ENCODE data around the gene PDLIM3.
"Not testable (repeated sequence)": the region's sequence is repeated elsewhere in the genome, so short reads cannot be mapped to it uniquely, and the experiment has no call there.

Gene PDLIM3

DNA sequence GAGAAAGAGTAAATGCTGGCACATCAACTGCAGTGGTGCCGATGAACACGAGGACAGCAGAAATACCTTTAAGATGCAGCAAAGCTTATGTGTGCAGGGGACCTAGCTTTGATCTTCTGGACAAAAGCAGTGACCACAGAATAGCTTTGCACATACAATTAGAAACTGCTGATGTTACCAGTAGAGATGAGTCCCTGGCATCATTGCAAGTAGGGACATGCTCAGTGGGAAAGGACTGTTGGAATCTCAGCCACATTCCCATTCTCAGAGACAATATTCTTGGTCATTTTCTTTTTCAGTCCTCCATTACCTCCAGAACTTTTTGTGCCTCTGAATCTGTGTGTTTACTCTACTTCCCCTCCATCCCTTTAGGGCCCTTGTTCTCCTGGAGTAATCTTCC, 16.9 kb upstream of the PDLIM3 start:
- DNase-seq: no peak

DNA sequence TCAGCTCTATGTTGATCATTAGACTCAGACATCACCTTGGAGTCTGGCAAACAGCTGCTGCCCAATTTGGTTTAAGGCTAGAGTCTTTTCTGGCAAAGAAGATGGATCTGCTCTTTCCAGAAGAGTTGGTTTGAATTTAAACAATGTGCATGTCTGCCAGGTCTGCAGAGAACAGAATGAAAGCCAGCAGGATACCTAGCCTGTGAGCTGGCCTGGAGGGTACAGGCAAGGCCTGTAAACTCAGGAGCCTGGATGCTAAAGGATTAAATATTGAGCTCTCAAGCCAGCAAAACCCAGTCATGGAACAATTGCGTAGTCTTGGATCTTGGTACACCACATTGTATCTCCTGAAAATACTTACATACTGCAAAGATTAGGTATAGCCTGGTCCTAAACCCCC, 15.6 kb upstream of the PDLIM3 start:
- no peak for DNase-seq

DNA sequence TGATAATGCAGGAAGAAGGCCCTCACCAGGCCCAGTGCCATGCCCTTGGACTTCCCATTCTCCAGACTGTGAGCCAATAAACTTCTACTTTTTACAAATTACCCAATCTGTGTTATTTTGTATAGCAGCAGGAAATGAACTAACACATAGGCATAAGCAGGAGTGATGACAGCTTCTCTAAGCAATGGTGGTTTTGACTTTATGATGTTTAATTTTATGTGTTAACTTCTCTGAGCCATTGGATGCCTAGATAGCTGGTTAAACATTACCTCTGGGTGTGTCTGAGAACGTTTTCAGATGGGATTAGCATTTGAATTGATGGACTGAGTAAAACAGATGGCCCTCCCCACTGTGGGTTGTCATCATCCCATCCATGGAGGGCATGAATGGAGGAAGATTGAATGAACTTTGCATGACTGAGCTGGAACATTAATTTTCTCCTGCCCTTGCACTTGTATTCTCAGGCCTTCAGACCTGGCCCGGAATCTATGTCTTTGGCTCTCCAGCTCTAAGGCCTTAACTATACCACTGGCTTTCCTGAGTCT, 13.9 kb upstream of the PDLIM3 start:
- no peak for DNase-seq

DNA sequence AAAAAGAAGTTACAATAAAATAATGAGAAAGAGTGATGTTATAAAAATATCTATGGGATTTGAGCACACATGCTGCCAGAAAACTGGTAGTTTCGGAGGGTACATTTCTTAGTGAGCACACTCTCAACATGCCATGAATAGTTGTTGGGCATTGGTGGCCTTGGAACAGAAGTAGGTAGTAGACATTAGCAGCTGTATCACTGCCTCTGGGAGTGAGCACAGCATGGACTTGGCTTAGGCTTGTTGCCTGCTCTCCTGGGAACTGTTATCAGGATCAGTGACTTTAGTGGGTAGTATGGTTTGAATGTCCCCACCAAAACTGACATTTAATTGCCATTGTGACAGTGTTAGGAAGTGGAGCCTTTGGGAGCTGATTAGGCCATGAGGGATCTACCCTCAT, 13.3 kb upstream of the PDLIM3 start:
- DNase-seq: no peak

DNA sequence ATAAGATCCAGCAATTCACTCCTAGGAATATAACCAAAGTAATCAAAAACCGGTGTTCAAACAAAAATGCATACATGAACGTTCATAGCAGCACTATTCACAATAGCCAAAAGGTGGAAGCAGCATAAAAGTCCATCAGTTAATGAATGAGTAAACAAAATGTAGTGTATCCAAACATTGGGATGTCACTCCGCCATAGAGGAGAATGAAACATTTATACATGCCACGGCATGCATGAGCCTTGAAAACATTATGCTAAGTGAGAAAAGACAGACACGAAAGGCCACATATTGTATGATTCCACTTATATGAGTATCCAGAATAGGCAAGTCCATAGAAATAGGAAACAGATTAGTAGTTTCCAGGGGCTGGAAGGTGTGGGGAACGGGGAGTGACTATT, 11.0 kb upstream of the PDLIM3 start:
- DNase-seq: no peak

DNA sequence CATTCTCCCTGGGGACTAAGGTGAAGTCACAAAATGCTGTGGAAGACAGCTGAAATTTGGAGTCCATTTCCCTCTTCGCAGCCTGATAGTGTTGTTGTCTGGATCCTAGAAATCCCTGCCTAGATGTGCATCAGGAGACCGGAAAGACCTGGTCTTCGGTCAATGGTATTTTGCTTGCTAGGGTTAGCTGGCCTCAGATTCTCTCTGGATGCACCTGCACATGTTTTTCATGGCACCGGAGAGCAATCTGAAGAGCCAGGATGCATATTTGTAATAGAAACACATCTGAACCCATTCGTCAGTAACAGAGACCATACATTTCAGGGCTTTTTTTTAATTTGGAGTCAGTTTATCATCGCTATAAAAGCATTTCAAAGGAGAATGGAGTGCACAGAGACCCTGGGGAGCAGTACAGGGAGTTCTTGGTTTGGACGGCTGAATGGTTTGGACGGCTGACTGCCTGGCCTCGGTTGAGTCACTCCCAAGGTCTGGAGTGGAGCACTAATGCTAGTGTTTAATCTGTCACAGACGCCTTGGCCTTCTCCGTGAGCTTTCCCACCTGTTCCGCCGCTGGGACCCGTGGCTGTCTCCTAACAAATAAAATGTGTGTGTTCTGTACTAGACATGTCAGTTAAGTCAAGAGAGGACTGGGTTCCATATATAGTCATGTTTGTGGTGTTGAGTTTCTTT, 7.5 kb upstream of the PDLIM3 start:
- no peak for DNase-seq

DNA sequence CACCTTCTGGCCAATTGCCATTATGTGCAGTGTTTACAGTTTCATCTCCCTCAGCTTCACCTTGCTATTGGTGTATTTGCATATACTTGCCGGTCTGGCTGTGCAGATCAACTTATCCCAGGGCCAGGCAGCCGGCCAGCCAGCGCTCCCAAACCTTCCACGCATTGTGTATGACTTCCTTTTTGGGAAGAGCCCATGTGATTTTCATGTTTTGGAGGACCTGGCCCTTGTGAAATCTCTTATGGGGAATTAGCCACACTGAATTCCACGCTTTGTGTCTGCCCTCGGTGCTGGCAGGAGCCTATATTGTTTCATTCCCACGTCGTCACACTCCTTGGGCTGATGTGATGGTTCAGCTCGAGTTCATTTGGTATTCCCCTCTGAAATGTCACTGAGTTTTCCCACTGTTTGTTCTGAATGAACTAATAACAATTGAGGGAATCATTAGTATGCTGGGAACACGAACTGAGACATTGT, 6.0 kb upstream of the PDLIM3 start:
- no peak for DNase-seq

DNA sequence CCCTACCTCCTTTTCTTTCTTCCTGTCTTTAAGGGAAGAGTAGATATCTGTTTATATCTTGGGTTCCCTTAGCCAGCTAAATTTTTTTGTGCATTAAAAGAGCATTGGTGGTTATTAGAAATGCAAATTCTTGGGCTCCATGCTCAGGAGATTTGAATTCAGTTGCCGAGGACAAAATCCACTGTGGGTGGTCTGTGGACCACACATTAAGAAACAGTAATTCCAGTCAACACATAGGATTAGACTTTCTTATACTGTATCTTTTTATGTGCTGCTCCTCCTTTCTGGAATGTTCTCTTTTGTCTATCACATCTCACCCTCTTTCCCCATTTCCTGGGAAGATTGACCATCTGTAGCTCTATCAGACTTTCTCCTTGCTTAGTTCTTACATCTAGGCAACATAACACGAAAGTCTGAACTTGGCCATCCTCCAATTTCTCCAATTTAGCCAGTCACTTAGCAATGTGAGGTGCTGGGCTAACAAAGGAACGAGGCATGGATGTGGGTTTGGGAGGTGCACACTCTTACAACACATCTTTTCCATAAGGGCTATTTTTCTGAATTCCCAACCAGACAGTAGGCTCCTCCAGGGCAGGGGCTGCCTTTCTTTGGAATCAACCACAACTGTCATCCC, 5.3 kb upstream of the PDLIM3 start:
- DNase-seq: no peak

DNA sequence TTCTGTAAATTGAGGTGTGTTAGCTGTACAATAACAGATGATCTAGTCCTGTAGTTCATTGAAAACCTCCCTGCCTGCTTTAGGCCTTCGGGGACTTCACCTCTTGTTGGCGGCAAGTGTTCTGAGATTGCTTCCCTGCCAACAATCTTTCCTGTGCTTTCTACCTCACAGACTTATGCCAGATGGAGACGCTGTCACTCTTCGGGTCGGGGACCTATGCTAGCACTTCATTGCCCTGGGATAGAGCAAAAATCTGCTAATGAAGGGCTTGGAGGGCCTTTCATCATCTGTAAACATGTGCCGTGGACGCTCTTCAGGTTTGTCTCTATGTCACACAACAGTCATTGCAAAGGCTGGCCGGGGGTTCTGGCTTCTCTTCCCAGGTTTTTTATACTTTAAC, 4.7 kb upstream of the PDLIM3 start:
- DNase-seq: no peak

DNA sequence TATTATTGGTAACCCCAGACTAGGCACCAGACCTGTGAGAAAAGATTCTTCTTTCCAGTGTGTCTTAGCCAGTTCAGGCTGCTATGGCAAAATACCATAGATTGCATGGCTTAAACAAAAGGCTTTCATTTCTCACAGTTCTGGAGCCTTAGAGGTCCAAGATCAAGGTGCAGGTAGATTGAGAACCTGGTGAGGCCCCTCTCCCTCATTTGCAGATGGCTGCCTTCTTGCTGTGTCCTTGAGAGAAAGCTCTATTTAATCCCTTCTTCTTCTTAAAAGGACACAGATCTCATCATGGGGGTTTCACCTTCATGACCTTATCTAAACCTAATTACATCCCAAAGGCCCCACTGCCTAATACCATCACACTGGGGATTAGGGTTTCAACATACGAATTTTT, 3.5 kb upstream of the PDLIM3 start:
- DNase-seq: no peak

DNA sequence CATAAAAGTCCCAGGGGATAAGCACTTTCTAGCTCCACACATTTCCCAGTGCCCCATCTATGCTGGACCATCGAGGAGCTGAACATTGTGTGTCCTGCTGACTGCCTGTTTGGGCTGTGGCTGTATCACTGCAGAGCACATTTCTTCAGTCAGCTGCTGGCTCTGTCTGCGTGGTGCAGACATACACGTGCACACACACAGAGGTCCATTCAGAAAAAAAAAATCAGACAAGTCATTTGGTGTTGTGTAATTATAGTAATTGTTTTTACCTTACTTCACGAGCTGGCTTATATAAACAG, 1.1 kb upstream of the PDLIM3 start:
- DNase-seq: no peak

DNA sequence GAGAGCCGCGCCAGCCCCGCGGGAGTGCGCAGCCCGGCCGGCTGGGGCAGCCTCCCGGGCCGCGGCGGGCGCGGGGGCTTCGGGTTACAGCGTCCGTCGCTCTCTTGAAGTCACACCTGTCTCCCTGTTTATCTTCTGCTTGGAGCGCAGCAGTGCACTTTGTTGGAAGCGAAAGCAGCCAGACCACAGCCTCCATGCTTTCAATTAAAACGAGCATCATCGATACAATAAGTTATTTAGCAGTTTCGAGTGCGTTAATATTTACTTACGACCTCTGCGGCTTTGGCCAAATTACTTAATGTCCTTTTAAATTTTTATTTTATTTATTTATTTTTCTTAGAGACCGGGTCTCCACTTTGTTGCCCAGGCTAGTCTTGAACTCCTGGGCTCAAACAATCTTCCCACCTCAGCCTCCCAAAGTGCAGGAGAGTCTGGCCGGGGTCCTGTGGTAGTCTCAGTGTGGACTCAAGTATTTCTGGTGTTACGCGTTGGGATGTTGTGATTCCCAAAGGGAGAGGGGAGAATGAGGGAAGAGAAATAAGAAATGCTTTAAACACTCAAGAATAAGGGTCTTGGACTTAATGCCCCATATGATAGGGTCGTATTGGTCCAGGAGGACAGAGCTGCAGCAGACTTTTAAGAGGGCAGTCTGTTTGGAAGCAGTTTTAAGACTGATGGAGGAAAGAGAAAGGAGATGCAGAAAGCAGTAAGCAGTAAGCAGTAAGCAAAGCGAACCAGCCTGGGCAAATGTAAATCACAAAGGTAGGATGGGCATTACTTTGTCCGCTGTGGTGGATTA, 504 bp upstream of the PDLIM3 start:
- DNase-seq: no peak

DNA sequence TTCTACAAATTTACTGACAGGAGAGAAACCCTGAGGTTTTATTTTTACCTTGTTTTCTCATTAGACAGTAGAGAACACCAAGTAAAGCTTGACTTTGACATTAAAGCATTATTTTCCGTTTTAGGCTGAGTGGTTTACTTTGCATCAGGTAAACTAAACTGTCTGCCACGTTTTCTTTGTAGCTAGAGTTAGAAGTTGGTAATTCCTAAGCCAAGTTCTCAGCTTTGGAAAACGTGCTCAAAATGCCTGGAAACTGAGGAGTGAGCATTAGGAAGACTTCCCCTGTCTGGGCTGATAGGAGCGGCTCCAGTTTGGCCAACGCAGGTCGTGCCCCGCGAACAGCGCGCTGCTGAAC, 819 bp downstream of the PDLIM3 start:
- DNase-seq: no peak

DNA sequence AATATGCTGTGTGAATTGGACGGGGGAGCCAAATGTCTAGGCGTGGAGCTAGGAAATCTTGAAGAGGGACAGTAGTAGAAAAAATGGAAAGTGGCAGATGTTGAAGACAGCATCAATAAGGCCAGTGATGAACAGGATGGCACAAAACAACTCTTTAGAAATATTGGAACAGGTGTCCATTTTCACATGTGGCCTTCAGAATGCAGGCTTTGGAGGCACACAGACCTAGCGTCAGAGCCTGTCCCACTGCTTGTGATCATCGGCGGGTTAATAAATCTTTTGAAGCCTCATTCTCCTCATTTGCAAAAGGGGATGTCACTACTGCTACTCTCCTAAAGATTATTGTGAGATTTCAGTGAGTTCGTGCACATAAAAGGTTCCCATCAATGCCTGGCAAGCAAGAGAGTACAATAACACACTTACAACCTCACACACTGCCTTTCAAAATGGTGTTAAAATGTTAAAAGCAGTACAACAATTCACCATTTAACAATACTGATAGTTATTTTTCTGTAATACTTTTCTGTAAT, 2.4 kb downstream of the PDLIM3 start:
- no peak for DNase-seq

DNA sequence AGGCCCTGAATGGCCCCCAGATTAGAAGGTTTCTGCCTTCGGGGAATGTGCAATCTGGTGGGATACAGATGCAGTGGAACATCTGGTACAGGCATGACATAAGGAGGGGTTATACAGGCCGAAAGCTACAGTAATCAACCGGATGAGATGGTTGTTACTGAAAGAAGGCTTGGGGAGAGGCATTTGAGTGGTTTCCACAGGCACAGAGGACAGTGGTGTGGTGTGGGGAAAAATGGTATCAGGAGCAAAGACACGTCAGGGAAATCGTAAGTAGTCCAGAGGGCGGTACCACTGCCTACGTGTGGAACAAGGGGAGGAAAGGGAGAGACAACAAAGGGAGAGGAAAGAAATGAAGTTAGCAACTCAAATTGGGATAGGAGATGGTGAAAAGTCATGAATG, 3.0 kb downstream of the PDLIM3 start:
- no peak for DNase-seq

DNA sequence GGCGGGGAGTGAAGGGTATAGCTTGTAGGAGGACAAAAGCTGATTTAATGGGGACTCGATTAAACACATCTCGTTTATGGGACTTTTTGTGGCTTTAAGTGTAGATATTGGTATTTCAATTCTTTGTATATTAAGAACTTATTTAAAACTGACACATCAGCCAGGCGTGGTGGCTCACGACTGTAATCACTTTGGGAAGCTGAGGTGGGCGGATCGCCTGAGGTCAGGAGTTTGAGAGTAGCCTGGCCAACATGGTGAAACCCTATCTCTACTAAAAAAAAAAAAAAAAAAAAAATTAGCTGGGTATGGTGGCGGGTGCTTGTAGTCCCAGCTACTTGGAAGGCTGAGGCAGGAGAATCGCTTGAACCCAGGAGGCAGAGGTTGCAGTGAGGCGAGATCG, 3.7 kb downstream of the PDLIM3 start:
- DNase-seq: not testable (repeated sequence)

DNA sequence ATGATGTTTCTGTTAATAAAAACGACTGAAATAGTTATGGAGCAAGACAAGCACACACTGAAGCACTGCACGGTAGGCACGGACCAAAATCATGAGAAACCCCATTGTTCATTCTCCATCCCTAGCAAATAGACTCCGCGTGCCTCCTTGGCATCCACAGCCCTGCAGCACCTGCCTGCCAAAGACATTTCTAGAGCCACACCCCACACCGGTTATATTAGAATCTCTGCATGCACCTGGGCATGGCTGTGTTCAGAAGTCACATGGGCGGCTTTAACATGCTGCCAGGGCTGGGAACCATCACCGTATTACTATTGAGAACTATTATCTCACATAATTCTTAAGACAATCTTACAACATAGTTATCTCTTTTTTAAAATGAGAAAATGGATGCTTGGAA, 5.9 kb downstream of the PDLIM3 start:
- DNase-seq: no peak

DNA sequence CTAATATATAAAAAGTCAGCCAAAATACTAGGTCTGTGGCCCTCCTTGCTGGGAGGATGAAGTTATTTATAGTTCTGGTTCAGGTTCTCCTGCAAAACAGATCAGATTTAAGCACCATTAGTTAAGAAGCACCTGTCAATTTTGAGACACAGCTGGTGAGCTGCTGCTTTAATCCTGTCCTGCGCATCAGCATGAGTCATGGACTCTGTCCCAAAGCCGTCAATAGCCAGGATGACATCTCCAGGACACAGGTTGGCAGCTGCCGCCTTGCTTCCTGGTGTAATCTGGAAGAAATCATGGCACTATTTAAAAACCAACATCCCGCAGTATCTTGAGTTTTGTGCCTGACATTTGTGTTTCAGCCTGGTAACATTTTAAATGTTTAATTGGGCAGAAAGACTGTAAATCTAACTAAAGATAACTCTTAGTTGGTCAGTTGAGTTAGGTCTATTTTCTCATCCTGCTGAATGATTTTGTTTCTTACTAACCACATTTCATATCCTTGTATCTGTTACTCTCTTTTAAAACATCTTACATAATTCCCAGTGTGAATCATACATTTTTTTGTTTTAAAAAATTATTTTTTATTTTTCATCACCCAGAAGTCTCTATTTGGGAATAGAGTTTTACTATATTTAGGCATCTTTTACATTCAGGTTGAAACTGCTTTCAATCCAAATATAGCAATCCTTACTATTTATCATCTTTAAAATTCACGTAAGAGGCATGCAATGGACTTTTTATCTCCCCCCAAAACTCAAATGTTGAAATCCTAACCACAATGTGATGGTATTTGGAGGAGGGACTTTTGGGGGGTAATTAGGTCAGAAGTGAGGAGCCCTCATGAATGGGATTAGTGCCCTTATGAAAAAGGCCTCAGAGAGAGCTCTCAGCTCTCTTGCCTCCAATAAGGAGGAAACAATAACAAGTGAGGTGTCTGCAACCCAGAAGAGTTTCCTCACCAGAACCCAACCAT, 10.1 kb downstream of the PDLIM3 start:
- no peak for DNase-seq

DNA sequence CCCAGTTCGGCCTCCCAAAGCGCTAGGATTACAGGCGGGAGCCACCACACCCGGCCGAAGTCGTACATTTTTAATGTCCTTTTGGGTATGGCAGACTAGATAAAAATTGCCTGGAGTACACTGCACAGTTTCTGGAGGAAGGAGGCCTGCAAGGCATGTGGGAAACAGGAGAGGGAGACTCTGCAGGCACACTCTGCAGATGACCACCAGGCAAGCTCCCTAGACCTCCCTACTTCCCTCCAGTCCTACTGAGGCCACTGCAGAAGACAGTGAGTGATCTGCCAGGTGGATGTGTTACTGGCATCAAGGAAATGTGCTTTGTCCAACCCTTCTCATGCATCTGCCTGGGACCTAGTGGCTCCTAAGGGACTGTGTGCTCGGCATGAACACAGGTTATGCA, 11.4 kb downstream of the PDLIM3 start:
- no peak for DNase-seq

DNA sequence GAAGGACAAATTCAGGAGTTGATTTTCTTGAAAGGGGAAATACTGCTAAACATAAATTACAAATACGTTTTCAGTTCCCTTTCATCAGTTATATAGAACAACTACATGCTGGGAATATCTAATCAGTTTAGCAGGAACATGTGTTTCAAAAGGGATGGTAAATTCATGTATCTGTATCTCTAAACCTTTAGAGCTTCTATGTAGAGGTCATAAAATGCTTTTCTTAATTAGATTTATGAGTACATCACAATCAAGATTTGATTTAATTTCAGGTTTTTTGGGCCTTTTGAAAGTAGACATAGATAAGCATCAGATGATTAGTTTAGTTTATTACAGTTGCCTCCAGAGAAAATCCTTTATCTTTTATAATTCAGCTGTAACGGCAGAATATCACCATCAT, 12.9 kb downstream of the PDLIM3 start:
- DNase-seq: no peak

DNA sequence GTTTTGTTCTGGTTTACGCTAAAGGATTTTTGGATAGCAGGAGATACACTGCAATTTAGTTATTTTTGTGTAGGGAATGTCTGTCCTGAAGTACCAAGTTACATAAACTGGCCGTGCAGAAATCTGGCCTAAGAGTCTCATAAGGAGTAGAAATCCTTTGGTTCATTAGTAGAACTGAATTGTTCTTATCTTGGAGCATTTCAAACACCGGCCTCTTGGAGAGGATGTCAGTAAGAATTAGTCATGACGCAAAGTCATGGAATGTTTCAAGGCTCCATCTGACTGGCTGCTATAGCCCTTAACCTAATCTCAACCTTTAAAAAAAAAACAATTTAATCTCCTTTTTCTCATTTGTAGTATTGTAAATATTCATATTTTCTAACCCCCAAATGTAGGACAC, 15.2 kb downstream of the PDLIM3 start:
- no peak for DNase-seq

DNA sequence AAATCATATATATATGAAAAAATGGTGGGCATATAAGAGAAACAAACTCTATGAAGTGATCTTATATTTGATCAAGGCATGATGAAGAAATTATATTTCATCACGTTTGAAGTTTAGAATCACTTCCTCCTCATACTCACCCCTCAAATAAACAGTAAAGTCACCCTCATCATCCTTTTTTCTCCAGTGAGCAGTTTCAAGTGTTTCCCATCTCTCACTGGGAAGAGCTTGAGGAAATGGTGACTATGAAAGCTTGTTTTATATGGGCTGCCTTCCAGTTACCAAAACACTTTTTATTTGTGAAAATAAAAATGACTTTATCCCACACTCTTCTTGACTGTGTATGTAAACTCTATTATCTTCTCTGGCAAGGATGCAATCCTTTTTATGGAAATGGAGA, 16.8 kb downstream of the PDLIM3 start:
- DNase-seq: no peak

DNA sequence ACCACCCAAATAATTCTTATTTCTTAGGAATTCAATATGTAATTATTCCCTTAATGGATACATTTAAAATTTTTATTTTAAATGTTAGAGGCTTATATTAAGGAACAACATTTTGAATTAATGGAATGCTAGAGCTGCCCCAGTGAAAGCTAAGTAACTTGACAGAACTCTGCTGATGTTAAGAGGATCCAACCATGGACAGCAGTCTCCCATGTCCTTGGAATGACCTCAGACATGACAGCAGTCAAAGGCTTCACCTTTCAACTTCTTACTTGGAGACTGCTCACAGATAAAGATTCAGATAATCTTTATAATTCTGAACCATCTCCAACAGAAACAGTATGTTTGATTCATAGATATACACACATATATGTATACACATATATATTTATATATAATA, 17.2 kb downstream of the PDLIM3 start:
- no peak for DNase-seq

Data from GOT3 (cell line).